ENCODE data around the gene PCDHAC2. TPM values are rescaled to one million over a fixed set of nuclear protein-coding genes. Genes with fewer than 3 reads are reported as not detected.

PCDHAC2 gene
- polyA plus RNA-seq (2012; rRNA removed) = 0.39 and 0.76 TPM in 2 replicates
- polyA plus RNA-seq (2012; cell fraction: cytosol; rRNA removed) = 1.1 and 1.8 TPM in 2 replicates
- polyA plus RNA-seq (2012; cell fraction: nucleus; rRNA removed) = 0.30 and 0.53 TPM in 2 replicates

GRCh38 chr5:140966293-140967225, at the start of gene PCDHAC2:
PCDHAC2 (plus strand) TSS chr5:140966476; CDS start chr5:140966767, 291 bp downstream.
- Histone ChIP-seq H3K9me2 (no peaks in the 10 kb centered on the region), H2AFZ (ENCODE audit: low read depth) (peak within 1 kb of the TSS; percentile 86), H3K4me1 (ENCODE audit: control insufficient read depth in 1 of 2, insufficient read depth in 2 of 2, low read depth in 1 of 2, low read length in 1 of 2) (peaks cover 8 to 41% of the 10 kb centered on the region in 2 experiments; a peak in 3 of 4 replicates), H3F3A (replicated peaks; ENCODE audit: insufficient read depth) (no peaks in the 10 kb centered on the region), H3K4me3 (ENCODE audit: low read depth in 2 of 2, low read length in 1 of 2) (peak within 1 kb of the TSS; percentile 64 to 75), H3K27me3 (ENCODE audit: insufficient read depth) (no peaks in the 10 kb centered on the region), H3K27ac (ENCODE audit: low read depth in 2 of 2, low read length in 1 of 2) (peak within 1 kb of the TSS in 1 of 2 experiments; percentile 94; a peak in 2 of 4 replicates), H3K9ac (no peak within 1 kb of the TSS; the same call in 1 of the 2 replicates), H3K4me2 (peak within 1 kb of the TSS; percentile 94), H4K20me1 (ENCODE audit: insufficient read depth) (no peaks in the 10 kb centered on the region), H3K36me3 (replicated peaks in 1 of 2; ENCODE audit: control insufficient read depth in 1 of 2, insufficient read depth in 2 of 2, low read length in 1 of 2) (no peaks in the 10 kb centered on the region), H3K9me3 (no peaks in the 10 kb centered on the region), H3K79me2 (ENCODE audit: insufficient read depth) (no peaks in the 10 kb centered on the region)
- 4% methylated on average over 35 of the region's 80 CpGs for WGBS (ENCODE audit: low lambda C conversion rate)
- CTCF ChIA-PET = interaction anchor here (0.7 to 4.1 kb wide), 14 partner anchors 12 to 597 kb away, joined by 3 to 45 read pairs (median 4); partner anchors contain the start of genes PCDHA12, PCDHA8 and PCDHAC1
- POLR2A ChIA-PET = interaction anchor here (0.9 to 3.4 kb wide), 10 partner anchors 10 to 125 kb away, joined by 3 to 31 read pairs (median 7); partner anchors contain the start of genes PCDHA12, PCDHA8 and PCDHAC1
- peak; percentile 83 for DNase-seq
- TF ChIP-seq RFX5 (IDR thresholded peaks at IDR 0.05; ENCODE audit: low read length) = no peak
- peak; percentile 12; the same call in 1 of the 2 replicates for TF ChIP-seq POLR2AphosphoS5 (IDR thresholded peaks at IDR 0.05; ENCODE audit: low read depth, low read length)
- no peak for TF ChIP-seq RXRA (IDR thresholded peaks at IDR 0.05; ENCODE audit: borderline replicate concordance, low read depth)
- TF ChIP-seq REST (IDR thresholded peaks at IDR 0.05; ENCODE audit: low read depth, low read length) = no peak
- peak; percentile 75 for TF ChIP-seq MXI1 (IDR thresholded peaks at IDR 0.05; ENCODE audit: low read depth, low read length)
- TF ChIP-seq EZH2phosphoT487 (IDR thresholded peaks at IDR 0.05; ENCODE audit: borderline replicate concordance, low read depth) = no peak
- no peak for TF ChIP-seq EP300 (IDR thresholded peaks at IDR 0.05; ENCODE audit: borderline replicate concordance in 1 of 2, low read depth in 1 of 2, low read length in 1 of 2)
- TF ChIP-seq PBX3 (IDR thresholded peaks at IDR 0.05) = no peak
- no peak for TF ChIP-seq ELF1 (IDR thresholded peaks at IDR 0.05)
- no peak for TF ChIP-seq ZBTB33 (IDR thresholded peaks at IDR 0.05; ENCODE audit: borderline replicate concordance, low read depth)
- TF ChIP-seq MEF2A (IDR thresholded peaks at IDR 0.05; ENCODE audit: borderline replicate concordance, low read depth) = no peak
- no peak for TF ChIP-seq SMC3 (IDR thresholded peaks at IDR 0.05; ENCODE audit: low read depth, low read length)
